Body of pancreas (tissue), 4 donors: ENCODE data around the gene ARVCF. TPM values are rescaled to one million over a fixed set of nuclear protein-coding genes. Genes with fewer than 3 reads are reported as not detected.

Experiments
- ATAC-seq: fragments of 150-250 bp; one replicate; pipeline ENCODE4 v1.9.1; 2016
- DNase-seq, 4 donors: peaks; one replicate each; pipeline ENCODE4 v3.0.0-alpha.2; 2019
- H3K27ac ChIP-seq, 4 donors: fragments of 200-600 bp; sonication (generic); 1 replicate in 3 of 4; 2 replicates in 1 of 4; pipeline versions ENCODE4 v1.5.1 to v1.6.1; 2016 to 2019; ENCODE audit warnings: mild to moderate bottlenecking in 1 of 4, mixed read lengths in 1 of 4, moderate library complexity in 1 of 4
- H3K27me3 ChIP-seq, 2 donors: fragments of 200-600 bp; sonication (generic); one replicate each; pipeline ENCODE4 v1.6.0; 2016; ENCODE audit warnings: mild to moderate bottlenecking in 1 of 2
- H3K36me3 ChIP-seq, 2 donors: fragments of 200-600 bp; sonication (generic); replicated peaks in 1 of 2; 2 replicates each; pipeline ENCODE4 v1.5.1; 2016; ENCODE audit warnings: low read depth in 2 of 2; ENCODE audit not compliant: insufficient read depth in 1 of 2
- H3K4me1 ChIP-seq: fragments of 200-600 bp; sonication (generic); one replicate; pipeline ENCODE4 v1.6.0; 2016
- H3K4me3 ChIP-seq, 2 donors: fragments of 200-600 bp; sonication (generic); 1 replicate in 1 of 2; 2 replicates in 1 of 2; pipeline ENCODE4 v1.5.1; 2016 to 2019
- H3K9me3 ChIP-seq, 3 donors: fragments of 200-600 bp; sonication (generic); 1 replicate in 2 of 3; 2 replicates in 1 of 3; pipeline ENCODE4 v1.5.1; 2016
- CTCF ChIP-seq, 7 experiments: fragments of 450-650 bp in 4 of 7; fragments of 200-600 bp in 3 of 7; sonication (generic) in 3 of 7; IDR thresholded peaks; one replicate each; pipeline ENCODE4 v1.5.1; 2016 to 2019; ENCODE audit warnings: antibody characterized with exemption in 7 of 7
- POLR2A ChIP-seq, 3 donors: fragments of 450-650 bp; IDR thresholded peaks; one replicate each; pipeline ENCODE4 v1.6.1; 2016; ENCODE audit warnings: antibody characterized with exemption in 3 of 3, mild to moderate bottlenecking in 2 of 3
- WGBS, 2 donors: methylation state at CpG; one replicate each; pipeline ENCODE4 v1.1.5; 2017; 5-methylcytosine and 5-hydroxymethylcytosine counted together
- intact Hi-C: fragments of 100-400 bp; cut with DNase I; formaldehyde crosslinking; loops from one replicate; pipeline ENCODE4 v1.15.1; 2023
- total RNA-seq, 2 donors: library from RNA; depleted of rRNA; stranded (reverse); fragments of >200 nt; gene quantifications; one replicate each; pipeline ENCODE4 v1.1.0, GENCODE V29; 2016

The ARVCF gene
- total RNA-seq, 2 donors from 2014 or later, result 36.6 to 150 TPM

GRCh38 chr22:19990609-19991394 lies 25.8 kb downstream of the ARVCF start:
- 92 to 93% methylated on average over 13 to 14 of the region's 20 CpGs for WGBS, 2 donors
- Histone ChIP-seq H3K9me3 (no peaks in the 10 kb centered on the region), H3K36me3 (no peaks in the 10 kb centered on the region), H3K4me3 (no peak overlapping the region), H3K27ac (no peak overlapping the region), H3K27me3 (no peaks in the 10 kb centered on the region), H3K4me1 (peaks cover 11% of the 10 kb centered on the region)
- intact Hi-C loops, result no loop called here
- DNase-seq (no peak), ATAC-seq (no peak)
- TF ChIP-seq POLR2A (IDR thresholded peaks at IDR 0.05) (no peak), CTCF (IDR thresholded peaks at IDR 0.05) (no peak)

GRCh38 chr22:19990188-19990587 lies 26.4 kb downstream of the ARVCF start:
- DNase-seq (no peak), ATAC-seq (no peak)
- Histone ChIP-seq H3K4me1 (peaks cover 17% of the 10 kb centered on the region), H3K27ac (no peak overlapping the region), H3K36me3 (no peaks in the 10 kb centered on the region), H3K27me3 (no peaks in the 10 kb centered on the region), H3K9me3 (no peaks in the 10 kb centered on the region), H3K4me3 (no peak overlapping the region)
- TF ChIP-seq CTCF (IDR thresholded peaks at IDR 0.05) (no peak), POLR2A (IDR thresholded peaks at IDR 0.05) (no peak)
- intact Hi-C loops, result no loop called here
- 50 to 100% methylated on average over 2 of the region's 2 CpGs for WGBS, 2 donors

- DNase-seq, result no peak
- H3K9me3 ChIP-seq, result no peaks in the 10 kb centered on the region
- no peaks in the 10 kb centered on the region for H3K27me3 ChIP-seq
- H3K4me1 ChIP-seq, result peaks cover 22% of the 10 kb centered on the region
- TF ChIP-seq CTCF (IDR thresholded peaks at IDR 0.05), result no peak
- no peak for TF ChIP-seq POLR2A (IDR thresholded peaks at IDR 0.05)
- H3K27ac ChIP-seq, result no peak overlapping the region
- no peaks in the 10 kb centered on the region for H3K36me3 ChIP-seq
- H3K4me3 ChIP-seq, result no peak overlapping the region
- no peak for ATAC-seq
- intact Hi-C loops, result no loop called here
- 75 to 83% methylated on average over 3 of the region's 3 CpGs for WGBS, 2 donors
These were observed 26.9 kb downstream of the ARVCF start for GRCh38 chr22:19989725-19990067.

GRCh38 chr22:19988965-19989724 lies 27.5 kb downstream of the ARVCF start:
- no peaks in the 10 kb centered on the region for H3K36me3 ChIP-seq
- no peak overlapping the region for H3K4me3 ChIP-seq
- DNase-seq, result no peak
- H3K27me3 ChIP-seq, result no peaks in the 10 kb centered on the region
- H3K4me1 ChIP-seq, result peaks cover 23% of the 10 kb centered on the region
- no peak for ATAC-seq
- no peaks in the 10 kb centered on the region for H3K9me3 ChIP-seq
- 86 to 90% methylated on average over 15 to 18 of the region's 18 CpGs for WGBS, 2 donors
- H3K27ac ChIP-seq, result no peak overlapping the region
- intact Hi-C loops, result no loop called here
- no peak for TF ChIP-seq POLR2A (IDR thresholded peaks at IDR 0.05)
- no peak for TF ChIP-seq CTCF (IDR thresholded peaks at IDR 0.05)
